ENCODE data around the gene PRXL2C. TPM values are rescaled to one million over a fixed set of nuclear protein-coding genes. Genes with fewer than 3 reads are reported as not detected.

The PRXL2C gene
- total RNA-seq, 6 experiments from 2014 or later = 2.9 to 10.7 (median 5.6) TPM

GRCh38 chr9:96621618-96622017, 33.5 kb downstream of the PRXL2C start:
- ATAC-seq (no peak), DNase-seq (no peak)
- H3K9me3 ChIP-seq = no peaks in the 10 kb centered on the region
- no peaks in the 10 kb centered on the region for H3K36me3 ChIP-seq
- WGBS (ENCODE audit: insufficient coverage, low coverage, low lambda C conversion rate, missing lambda C conversion rate) = 71% methylated on average over 4 of the region's 4 CpGs
- H3K4me3 ChIP-seq = no peak overlapping the region
- H3K27me3 ChIP-seq = no peaks in the 10 kb centered on the region
- intact Hi-C loops (cut with DNase I) = no loop called here
- TF ChIP-seq CTCF (IDR thresholded peaks at IDR 0.05) = no peak
- no peak for TF ChIP-seq POLR2A (IDR thresholded peaks at IDR 0.05)
- no peaks in the 10 kb centered on the region for H3K4me1 ChIP-seq
- H3K27ac ChIP-seq = no peak overlapping the region

DNA sequence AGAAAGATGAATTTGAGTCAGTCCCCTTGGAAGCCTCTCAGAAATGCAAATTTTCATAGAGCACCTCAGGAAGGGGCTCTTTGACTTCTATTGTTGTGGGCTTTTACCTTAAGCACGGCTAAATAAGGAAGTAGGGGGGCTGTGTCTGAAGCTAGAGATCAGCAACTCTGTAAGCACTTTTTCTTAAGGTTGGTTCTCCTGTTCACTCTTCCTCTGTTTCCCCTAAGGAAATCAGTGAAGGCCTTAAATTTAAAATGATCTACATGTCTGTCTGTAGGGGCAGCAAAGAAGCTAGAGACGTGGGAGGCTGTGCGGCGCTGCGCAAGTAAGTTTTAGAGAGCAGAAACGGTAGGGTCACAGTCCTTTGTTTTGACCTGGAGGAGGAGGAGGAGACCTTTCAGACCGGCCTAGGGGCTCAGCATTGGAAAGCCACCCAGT, 34.3 kb downstream of the PRXL2C start:
- no peaks in the 10 kb centered on the region for H3K36me3 ChIP-seq
- DNase-seq = no peak
- no peaks in the 10 kb centered on the region for H3K27me3 ChIP-seq
- no peak overlapping the region for H3K27ac ChIP-seq
- no peak overlapping the region for H3K4me3 ChIP-seq
- ATAC-seq = no peak
- TF ChIP-seq POLR2A (IDR thresholded peaks at IDR 0.05) = no peak
- no peak for TF ChIP-seq CTCF (IDR thresholded peaks at IDR 0.05)
- no peaks in the 10 kb centered on the region for H3K4me1 ChIP-seq
- WGBS (ENCODE audit: insufficient coverage, low coverage, low lambda C conversion rate, missing lambda C conversion rate) = 58% methylated on average over 7 of the region's 7 CpGs
- intact Hi-C loops (cut with DNase I) = no loop called here
- no peaks in the 10 kb centered on the region for H3K9me3 ChIP-seq

- Histone ChIP-seq H3K27ac (no peak overlapping the region), H3K4me1 (peaks cover 0 to under 1% (median 0%) of the 10 kb centered on the region in 4 donors), H3K36me3 (no peaks in the 10 kb centered on the region), H3K4me3 (peak overlapping the region in 2 of 3 donors; percentile 53 to 76), H3K27me3 (no peaks in the 10 kb centered on the region), H3K9me3 (no peaks in the 10 kb centered on the region)
- no peak for TF ChIP-seq POLR2A (IDR thresholded peaks at IDR 0.05)
- TF ChIP-seq CTCF (IDR thresholded peaks at IDR 0.05) = no peak
- DNase-seq (no peak), ATAC-seq (no peak)
- intact Hi-C loops (cut with DNase I) = no loop called here
- WGBS (ENCODE audit: insufficient coverage, low coverage, low lambda C conversion rate, missing lambda C conversion rate) = 65% methylated on average over 11 of the region's 11 CpGs
Observed at GRCh38 chr9:96620181-96620514, 35.0 kb downstream of the PRXL2C start.

DNA sequence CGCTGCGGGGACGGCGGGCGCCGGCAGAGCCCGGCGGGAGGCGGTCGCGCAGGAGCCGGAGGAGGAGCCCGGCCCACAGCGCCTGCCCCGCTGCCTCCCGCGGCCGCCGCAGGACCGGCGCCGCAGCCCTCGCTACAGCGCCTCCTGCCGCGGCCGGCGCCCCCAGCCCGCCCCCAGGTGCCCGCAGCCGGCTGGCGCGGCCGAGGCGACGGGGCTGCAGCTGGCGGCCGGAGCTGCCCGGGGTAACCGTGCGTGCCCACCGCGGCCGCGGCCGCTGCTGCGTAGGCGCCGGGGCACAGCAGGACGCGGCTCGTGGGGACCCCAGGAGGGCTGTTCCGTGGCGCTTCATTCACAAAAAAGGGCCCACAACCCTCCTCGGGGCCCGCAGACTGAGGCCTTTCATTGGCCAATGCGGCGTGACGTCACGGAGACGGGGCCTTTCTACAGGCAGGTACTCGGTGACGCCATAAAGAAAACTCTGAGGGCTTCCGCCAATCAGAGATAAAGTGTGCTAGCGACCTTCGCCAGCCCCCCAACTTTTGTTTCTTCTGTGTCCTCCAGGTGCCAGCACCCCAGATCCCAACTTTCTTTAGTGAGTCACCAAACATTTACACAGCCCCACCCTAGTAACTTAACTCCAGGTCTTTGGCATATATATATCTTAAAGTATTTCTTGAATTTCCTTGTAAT, 35.5 kb downstream of the PRXL2C start, which contains the start of gene CDC14B:
CDC14B (minus strand) TSS at position 353 of the 690 bp plus-strand sequence. CDS start 465 bp downstream, outside the sequence.
- Histone ChIP-seq H3K27ac (peak within 1 kb of the TSS; percentile 85 to 98 (median 94)), H3K9me3 (no peaks in the 10 kb centered on the region), H3K27me3 (no peaks in the 10 kb centered on the region), H3K4me3 (peak within 1 kb of the TSS; percentile 57 to 76 (median 60)), H3K4me1 (peaks cover 0 to 5% (median 0%) of the 10 kb centered on the region in 4 donors), H3K36me3 (no peaks in the 10 kb centered on the region)
- TF ChIP-seq POLR2A (IDR thresholded peaks at IDR 0.05) (no peak), CTCF (IDR thresholded peaks at IDR 0.05) (peak in 2 of 4 donors; percentile 38 to 49)
- intact Hi-C loops (cut with DNase I) = loop anchor here in 1 of 2 donors (5.0 kb wide), 1 partner anchor 52 kb away; no protein-coding TSS in a partner anchor
- ATAC-seq (peak; percentile 74 to 86 (median 82)), DNase-seq (peak; percentile 87 to 93 (median 88))
- 3% methylated on average over 19 of the region's 66 CpGs for WGBS (ENCODE audit: insufficient coverage, low coverage, low lambda C conversion rate, missing lambda C conversion rate)

Data from right lobe of liver (tissue), 6 donors.